Thymus (tissue), 11 donors: ENCODE results near the gene GLTP. TPM values are rescaled to one million over a fixed set of nuclear protein-coding genes. Genes with fewer than 3 reads are reported as not detected.

Experiments used
- DNase-seq, 9 donors: peaks; one replicate each; pipeline ENCODE4 v3.0.0-alpha.2; 2013; ENCODE audit warnings: low spot score in 9 of 9, low read depth in 6 of 9, missing footprints in 1 of 9
- H3K27ac ChIP-seq, 2 donors: one replicate each; pipeline ENCODE4 v1.5.1; 2013; ENCODE audit warnings: control low read depth in 1 of 2, low read depth in 1 of 2, low read length in 1 of 2, mild to moderate bottlenecking in 1 of 2, moderate library complexity in 1 of 2
- H3K27me3 ChIP-seq, 2 donors: one replicate each; pipeline ENCODE4 v1.5.1; 2013; ENCODE audit warnings: low read length in 1 of 2; ENCODE audit not compliant: control insufficient read depth in 2 of 2, insufficient read depth in 1 of 2
- H3K36me3 ChIP-seq, 2 donors: one replicate each; pipeline ENCODE4 v1.5.1; 2013; ENCODE audit warnings: low read length in 1 of 2, mild to moderate bottlenecking in 1 of 2, moderate library complexity in 1 of 2; ENCODE audit not compliant: control insufficient read depth in 2 of 2, insufficient read depth in 2 of 2
- H3K4me1 ChIP-seq, 2 donors: one replicate each; pipeline ENCODE4 v1.5.1; 2013; ENCODE audit warnings: low read length in 2 of 2; ENCODE audit not compliant: control insufficient read depth in 2 of 2, insufficient read depth in 2 of 2
- H3K4me3 ChIP-seq, 2 donors: one replicate each; pipeline ENCODE4 v1.5.1; 2013; ENCODE audit warnings: low read length in 2 of 2, control low read depth in 1 of 2, mild to moderate bottlenecking in 1 of 2
- H3K9me3 ChIP-seq, 2 donors: one replicate each; pipeline ENCODE4 v1.5.1; 2013; ENCODE audit warnings: low read length in 1 of 2, mild to moderate bottlenecking in 1 of 2; ENCODE audit not compliant: control insufficient read depth in 2 of 2, insufficient read depth in 1 of 2
- WGBS: extraction: QIAGEN DNeasy Blood & Tissue Kit; methylation state at CpG from one replicate; pipeline ENCODE4 v1.1.7; 2013; 5-methylcytosine and 5-hydroxymethylcytosine counted together
- polyA plus RNA-seq: library from polyadenylated mRNA; stranded (reverse); fragments of 200-250 nt; gene quantifications from one replicate; pipeline ENCODE4 v1.2.3, GENCODE V29; 2013
- total RNA-seq: library from RNA; stranded (reverse); fragments of 120-200 nt; gene quantifications from one replicate; pipeline ENCODE4 v1.2.4, GENCODE V29; 2013
- donor health status: healthy.

The GLTP gene
- total and polyA plus RNA-seq, 2 donors: 20.7 to 78.5 TPM

DNA sequence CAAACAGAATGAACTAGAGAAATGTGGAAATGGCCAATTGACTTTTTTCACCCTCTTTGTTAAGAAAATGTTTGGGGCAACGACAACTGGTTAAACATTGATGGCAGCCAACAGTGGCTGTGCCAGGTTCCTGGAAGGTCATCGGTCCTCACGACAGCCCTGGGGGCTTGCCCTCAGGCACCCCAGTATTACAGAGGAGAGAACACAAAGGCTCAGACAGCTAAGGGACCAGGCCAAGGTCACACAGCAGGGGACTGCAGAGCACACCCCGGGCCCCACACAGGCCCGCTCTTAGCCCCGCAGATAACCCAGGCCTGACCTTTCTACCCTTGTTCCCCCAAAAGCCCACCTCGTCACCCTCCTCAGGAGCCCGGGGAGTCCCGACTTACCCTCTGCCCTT lies 48.4 kb downstream of the GLTP start:
- WGBS: 96% methylated on average over 9 of the region's 9 CpGs
- Histone ChIP-seq H3K4me3 (no peak overlapping the region), H3K27me3 (peaks cover 17 to 66% of the 10 kb centered on the region in 2 donors), H3K9me3 (no peaks in the 10 kb centered on the region), H3K27ac (no peak overlapping the region), H3K36me3 (no peaks in the 10 kb centered on the region), H3K4me1 (no peaks in the 10 kb centered on the region)
- DNase-seq: no peak

- Histone ChIP-seq H3K27ac (no peak overlapping the region), H3K4me1 (no peaks in the 10 kb centered on the region), H3K9me3 (no peaks in the 10 kb centered on the region), H3K36me3 (no peaks in the 10 kb centered on the region), H3K4me3 (no peak overlapping the region), H3K27me3 (peaks cover 17 to 66% of the 10 kb centered on the region in 2 donors)
- no peak for DNase-seq
- 92% methylated on average over 6 of the region's 6 CpGs for WGBS
Observed at GRCh38 chr12:109831365-109831764, 49.0 kb downstream of the GLTP start.

DNA sequence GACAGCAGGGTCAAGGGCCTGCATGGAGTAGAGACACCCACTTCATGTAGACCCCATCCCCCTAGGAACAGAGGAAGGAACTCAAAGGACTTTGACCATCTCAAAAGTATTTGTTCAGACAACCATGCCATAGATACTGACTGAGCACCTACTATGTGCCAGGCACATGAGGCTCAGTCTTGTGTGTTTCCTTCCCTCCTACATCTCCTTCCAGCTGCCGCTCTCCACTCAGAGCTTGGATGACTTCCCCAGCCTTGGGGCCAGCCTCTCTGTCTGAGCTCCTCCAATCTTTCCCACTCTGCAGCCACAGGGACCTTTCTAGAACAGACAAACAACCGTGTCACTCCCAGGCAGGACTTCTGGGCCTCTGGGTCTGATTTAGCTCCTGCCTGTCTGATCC lies 49.6 kb downstream of the GLTP start:
- Histone ChIP-seq H3K36me3 (no peaks in the 10 kb centered on the region), H3K27me3 (peaks cover 17 to 63% of the 10 kb centered on the region in 2 donors), H3K4me3 (no peak overlapping the region), H3K27ac (no peak overlapping the region), H3K4me1 (no peaks in the 10 kb centered on the region), H3K9me3 (no peaks in the 10 kb centered on the region)
- no peak for DNase-seq
- WGBS: 83% methylated on average over 2 of the region's 2 CpGs

DNA sequence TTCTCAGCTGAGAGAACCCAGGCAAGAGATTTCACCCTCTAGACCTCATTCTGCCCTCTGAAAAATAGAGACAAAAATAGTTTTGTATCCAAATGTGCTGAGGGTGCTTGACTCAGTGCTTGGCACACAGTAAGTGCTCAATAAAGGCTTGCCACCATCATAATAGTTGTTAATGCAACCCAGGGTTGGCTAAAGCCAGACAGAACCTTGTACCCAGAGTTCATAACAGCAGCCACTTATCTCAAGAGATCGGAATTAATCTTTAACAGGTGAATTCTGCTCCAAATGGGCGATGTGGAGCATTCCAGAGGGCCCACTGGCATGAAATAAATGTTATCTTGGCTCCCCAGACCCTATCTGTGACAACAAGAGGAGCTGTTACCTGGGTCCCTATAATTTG lies 50.1 kb downstream of the GLTP start:
- WGBS: 90% methylated on average over 2 of the region's 2 CpGs
- Histone ChIP-seq H3K36me3 (no peaks in the 10 kb centered on the region), H3K4me3 (no peak overlapping the region), H3K4me1 (no peaks in the 10 kb centered on the region), H3K9me3 (no peaks in the 10 kb centered on the region), H3K27me3 (peaks cover 17 to 62% of the 10 kb centered on the region in 2 donors), H3K27ac (no peak overlapping the region)
- DNase-seq: no peak

DNA sequence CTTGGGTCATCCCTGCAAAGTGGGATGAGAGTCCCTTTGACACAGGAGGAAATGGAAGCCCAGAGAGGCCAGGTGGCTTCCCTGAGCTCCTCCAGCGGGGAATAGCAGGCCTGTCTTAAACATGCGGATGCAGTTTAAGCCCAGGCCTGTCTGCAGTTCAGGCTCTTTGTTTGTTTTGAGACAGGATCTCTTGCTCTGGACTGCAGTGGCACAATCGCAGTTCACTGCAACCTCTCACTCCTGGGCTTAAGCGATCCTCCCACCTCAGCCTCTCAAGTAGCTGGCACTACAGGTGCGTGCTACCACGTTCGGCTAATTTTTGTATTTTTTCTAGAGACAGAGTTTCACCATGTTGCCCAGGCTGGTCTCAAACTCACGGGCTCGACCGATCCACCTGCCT lies 50.7 kb downstream of the GLTP start:
- WGBS: 86% methylated on average over 10 of the region's 10 CpGs
- H3K36me3 ChIP-seq: no peaks in the 10 kb centered on the region
- no peak overlapping the region for H3K4me3 ChIP-seq
- no peaks in the 10 kb centered on the region for H3K9me3 ChIP-seq
- no peak for DNase-seq
- no peaks in the 10 kb centered on the region for H3K4me1 ChIP-seq
- H3K27me3 ChIP-seq: peaks cover 17 to 57% of the 10 kb centered on the region in 2 donors
- no peak overlapping the region for H3K27ac ChIP-seq

DNA sequence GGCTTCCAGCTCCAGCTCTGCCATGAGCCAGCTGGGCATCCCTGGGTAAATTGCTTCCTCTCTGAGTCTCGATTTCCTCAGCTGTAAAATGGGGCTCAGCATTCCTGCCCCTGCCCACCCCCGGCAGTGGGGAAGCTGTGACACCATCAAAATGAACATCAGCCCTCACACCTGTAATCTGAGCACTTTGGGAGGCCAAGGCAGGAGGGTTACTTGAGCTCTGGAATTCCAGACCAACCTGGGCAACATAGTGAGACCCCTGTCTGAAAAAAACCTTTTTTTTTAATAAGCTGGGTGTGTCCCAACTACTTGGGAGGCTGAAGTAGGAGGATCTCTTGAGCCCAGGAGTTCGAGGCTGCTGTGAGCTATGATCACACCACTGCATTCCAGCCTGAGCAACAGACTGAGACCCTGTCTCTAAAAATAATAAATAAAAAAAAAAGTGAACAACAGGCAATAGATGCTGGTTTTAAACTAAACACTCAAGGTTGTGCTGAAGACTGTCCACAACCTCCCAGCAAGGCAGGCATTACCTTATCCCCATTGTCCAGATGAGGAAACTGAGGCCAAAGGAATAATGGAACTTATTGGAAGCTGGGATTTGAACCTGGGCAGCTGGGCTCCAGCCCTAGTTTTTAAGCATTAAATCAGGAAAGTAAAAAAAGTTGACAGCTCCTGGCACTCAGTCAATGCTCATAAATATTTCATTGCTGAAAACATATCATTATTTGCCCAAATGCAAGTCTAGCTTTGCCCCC lies 51.4 kb downstream of the GLTP start:
- no peaks in the 10 kb centered on the region for H3K4me1 ChIP-seq
- H3K27me3 ChIP-seq: peaks cover 17 to 49% of the 10 kb centered on the region in 2 donors
- no peak overlapping the region for H3K4me3 ChIP-seq
- no peak for DNase-seq
- no peaks in the 10 kb centered on the region for H3K9me3 ChIP-seq
- H3K36me3 ChIP-seq: no peaks in the 10 kb centered on the region
- no peak overlapping the region for H3K27ac ChIP-seq
- 86% methylated on average over 3 of the region's 3 CpGs for WGBS

DNA sequence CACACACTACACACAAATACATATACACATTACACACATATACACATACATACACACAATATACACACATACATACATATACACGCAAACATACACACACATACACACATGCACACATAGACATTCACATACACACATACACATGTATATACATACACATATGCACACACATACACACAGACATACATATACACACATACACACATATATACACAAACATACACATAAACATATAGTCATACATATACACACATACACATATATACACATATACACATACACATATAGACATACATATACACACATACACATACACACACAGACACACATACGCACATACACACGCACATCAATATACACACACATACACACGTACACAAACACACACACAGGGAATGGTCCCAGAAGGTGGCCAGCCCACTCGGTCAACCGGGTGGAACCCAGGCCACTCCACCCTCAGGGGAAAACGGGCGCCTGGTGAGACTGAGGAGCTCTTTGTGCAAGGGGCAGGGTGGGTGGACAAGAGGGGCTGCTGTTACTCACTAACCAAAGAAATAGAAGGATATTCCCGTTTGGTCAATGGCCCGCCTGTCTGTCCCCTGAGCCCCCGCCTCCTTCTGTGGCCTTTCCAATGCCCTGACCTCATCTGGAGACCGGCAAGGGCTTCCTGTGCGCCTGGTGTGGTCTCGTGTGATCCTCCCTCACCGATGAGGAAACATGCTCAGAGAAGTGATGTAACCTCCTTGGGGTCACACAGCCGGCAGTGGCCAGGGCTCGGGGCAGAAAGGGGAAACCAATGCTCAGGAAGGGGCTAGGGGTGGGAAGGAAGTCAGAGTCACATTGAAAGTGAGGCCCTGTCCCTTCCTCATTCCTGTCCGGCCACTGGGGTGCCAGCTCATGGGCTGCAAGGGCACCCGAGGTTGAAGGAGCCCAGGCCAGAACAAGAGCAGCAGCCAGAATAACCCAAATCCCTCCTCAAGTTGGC lies 52.5 kb downstream of the GLTP start:
- Histone ChIP-seq H3K4me3 (no peak overlapping the region), H3K36me3 (no peaks in the 10 kb centered on the region), H3K27me3 (peaks cover 10 to 40% of the 10 kb centered on the region in 2 donors), H3K9me3 (no peaks in the 10 kb centered on the region), H3K4me1 (no peaks in the 10 kb centered on the region), H3K27ac (no peak overlapping the region)
- 58% methylated on average over 19 of the region's 19 CpGs for WGBS
- no peak for DNase-seq

DNA sequence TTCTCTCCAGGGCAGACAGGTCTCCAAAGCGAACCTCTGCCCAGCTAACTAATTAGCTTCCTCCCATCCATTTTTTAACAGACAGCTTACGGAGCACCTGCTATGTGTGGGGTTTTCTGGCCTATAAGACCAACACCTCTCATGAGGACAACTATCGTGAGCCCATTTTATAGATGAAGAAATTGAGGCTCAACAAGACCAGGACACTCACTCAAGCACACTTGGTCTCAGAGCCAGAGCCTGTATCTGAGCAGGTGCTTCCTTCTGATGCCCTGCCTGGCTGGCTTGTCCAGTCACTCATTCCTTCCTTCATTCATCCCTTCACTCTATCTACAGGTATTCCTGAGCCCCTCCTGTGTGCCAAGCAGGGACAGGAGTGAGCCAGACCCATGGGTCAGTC lies 53.3 kb downstream of the GLTP start:
- Histone ChIP-seq H3K4me3 (no peak overlapping the region), H3K9me3 (no peaks in the 10 kb centered on the region), H3K36me3 (no peaks in the 10 kb centered on the region), H3K4me1 (no peaks in the 10 kb centered on the region), H3K27me3 (peaks cover 2 to 32% of the 10 kb centered on the region in 2 donors), H3K27ac (no peak overlapping the region)
- no peak for DNase-seq
- 97% methylated on average over 3 of the region's 3 CpGs for WGBS

GRCh38 chr12:109824731-109825130 lies 55.6 kb downstream of the GLTP start:
- no peaks in the 10 kb centered on the region for H3K4me1 ChIP-seq

More at GRCh38 chr12:109824731-109825130, 55.6 kb downstream of the GLTP start:
- DNase-seq: no peak
- no peak overlapping the region for H3K27ac ChIP-seq
- peaks cover 0 to 12% of the 10 kb centered on the region in 2 donors for H3K27me3 ChIP-seq
- H3K4me3 ChIP-seq: no peak overlapping the region
- no peaks in the 10 kb centered on the region for H3K9me3 ChIP-seq
- H3K36me3 ChIP-seq: no peaks in the 10 kb centered on the region
- 94% methylated on average over 8 of the region's 8 CpGs for WGBS
